ENCODE data around the gene WDR45B. TPM values are rescaled to one million over a fixed set of nuclear protein-coding genes. Genes with fewer than 3 reads are reported as not detected.

The WDR45B gene
- total RNA-seq, 1 experiment from 2014 or later, result 132 TPM

GRCh38 chr17:82616021-82616711 is 32.1 kb downstream of the WDR45B start:
- DNase-seq (ENCODE audit: low read depth, low spot score) (no peak), ATAC-seq (no peak)
- no peak overlapping the region for H3K4me3 ChIP-seq (ENCODE audit: low read depth in 2 of 2, low read length in 2 of 2)
- no peak overlapping the region for H3K27ac ChIP-seq (ENCODE audit: low read length)
- CTCF ChIA-PET, result no interaction called here
- intact Hi-C loops (cut with micrococcal nuclease; ENCODE audit: unreplicated experiment) (no loop called here), in situ Hi-C loops (cut with HindIII; ENCODE audit: low pct_unique_long_range_greater_than_20kb, low sequenced_read_pairs) (no loop called here)
- H3K4me1 ChIP-seq (ENCODE audit: control insufficient read depth, insufficient read depth, low read length), result no peaks in the 10 kb centered on the region
- POLR2A ChIA-PET, result no interaction called here
- H3K9me3 ChIP-seq (ENCODE audit: control insufficient read depth, insufficient read depth, low read depth, low read length), result no peaks in the 10 kb centered on the region
- peaks cover 17% of the 10 kb centered on the region; the same call in 1 of the 2 replicates for H3K36me3 ChIP-seq (ENCODE audit: control insufficient read depth, insufficient read depth, low read length)
- BruUV-seq (replicated peaks), result no TSS peak
- H3K27me3 ChIP-seq (ENCODE audit: control insufficient read depth, insufficient read depth, low read length), result no peaks in the 10 kb centered on the region
- no peak for TF ChIP-seq POLR2AphosphoS5 (IDR thresholded peaks at IDR 0.05; ENCODE audit: low read depth, low read length)
- no peak for TF ChIP-seq REST (IDR thresholded peaks at IDR 0.05; ENCODE audit: insufficient read depth in 1 of 2, low read depth in 2 of 2, low read length in 1 of 2)
- TF ChIP-seq TCF7L2 (IDR thresholded peaks at IDR 0.05; ENCODE audit: low read depth, low read length), result no peak
- TF ChIP-seq CTCF (IDR thresholded peaks at IDR 0.05), result no peak
- TF ChIP-seq SIN3A (IDR thresholded peaks at IDR 0.05; ENCODE audit: borderline replicate concordance, insufficient read depth, low read depth, low read length), result no peak

GRCh38 chr17:82615084-82616020 is 32.9 kb downstream of the WDR45B start:
- Histone ChIP-seq H3K9me3 (ENCODE audit: control insufficient read depth, insufficient read depth, low read depth, low read length) (no peaks in the 10 kb centered on the region), H3K4me1 (ENCODE audit: control insufficient read depth, insufficient read depth, low read length) (no peaks in the 10 kb centered on the region), H3K27ac (ENCODE audit: low read length) (no peak overlapping the region), H3K27me3 (ENCODE audit: control insufficient read depth, insufficient read depth, low read length) (no peaks in the 10 kb centered on the region), H3K4me3 (ENCODE audit: low read depth in 2 of 2, low read length in 2 of 2) (no peak overlapping the region), H3K36me3 (ENCODE audit: control insufficient read depth, insufficient read depth, low read length) (peaks cover 12% of the 10 kb centered on the region; the same call in 1 of the 2 replicates)
- DNase-seq (ENCODE audit: low read depth, low spot score) (no peak), ATAC-seq (peak; percentile 40; the same call in 1 of the 2 replicates)
- TSS peak; percentile 88 for BruUV-seq (replicated peaks)
- ChIA-PET CTCF (no interaction called here), POLR2A (no interaction called here)
- no peak for TF ChIP-seq TCF7L2 (IDR thresholded peaks at IDR 0.05; ENCODE audit: low read depth, low read length)
- TF ChIP-seq POLR2AphosphoS5 (IDR thresholded peaks at IDR 0.05; ENCODE audit: low read depth, low read length), result no peak
- TF ChIP-seq CTCF (IDR thresholded peaks at IDR 0.05), result no peak
- TF ChIP-seq REST (IDR thresholded peaks at IDR 0.05; ENCODE audit: insufficient read depth in 1 of 2, low read depth in 2 of 2, low read length in 1 of 2), result no peak
- no peak for TF ChIP-seq SIN3A (IDR thresholded peaks at IDR 0.05; ENCODE audit: borderline replicate concordance, insufficient read depth, low read depth, low read length)
- in situ Hi-C loops (cut with HindIII; ENCODE audit: low pct_unique_long_range_greater_than_20kb, low sequenced_read_pairs) (no loop called here), intact Hi-C loops (cut with micrococcal nuclease; ENCODE audit: unreplicated experiment) (no loop called here)
